Measurements from ENCODE around the gene TNFRSF8.

- TF ChIP-seq CTCF (IDR thresholded peaks at IDR 0.05) (no peak), EZH2 (IDR thresholded peaks at IDR 0.05; ENCODE audit: borderline replicate concordance, insufficient read depth, low read depth, low read length, poor library complexity, severe bottlenecking) (no peak)
These were observed 104.7 kb downstream of the TNFRSF8 start for GRCh38 chr1:12167493-12168429.
